ENCODE results near the gene OR5A1. TPM values are rescaled to one million over a fixed set of nuclear protein-coding genes. Genes with fewer than 3 reads are reported as not detected.

Gene OR5A1
- not detected in 2 replicates for total RNA-seq

GRCh38 chr11:59436169-59436568 is at the start of gene OR5A1:
TSS of gene OR5A1 (plus strand) at chr11:59436469. CDS start at chr11:59443169, 6,700 bp downstream.

GRCh38 chr11:59426361-59427067 is 9.8 kb upstream of the OR5A1 start, which contains the start of gene OR5A2:
TSS of gene OR5A2 (minus strand) at chr11:59426413. CDS start at chr11:59422953, 3,460 bp downstream.

GRCh38 chr11:59456661-59457060 is 20.4 kb downstream of the OR5A1 start, which contains the start of gene OR4D6:
TSS of gene OR4D6 (plus strand) at chr11:59456961. CDS start at chr11:59456961, 0 bp downstream.

GRCh38 chr11:59473015-59473414 is 36.7 kb downstream of the OR5A1 start, which contains the start of gene OR4D10:
TSS of gene OR4D10 (plus strand) at chr11:59473315. CDS start at chr11:59477430, 4,115 bp downstream.

Other genes with a start within 250 kb of the OR5A1 start
- not detected in 2 replicates for gene MPEG1, start 223.5 kb upstream of the OR5A1 start, total RNA-seq
- gene OR5AN1, start 77.6 kb upstream of the OR5A1 start, total RNA-seq: not detected in 2 replicates
- gene OR5A2, start 10.1 kb upstream of the OR5A1 start, total RNA-seq: not detected in 2 replicates
- not detected in 2 replicates for gene OR4D6, start 20.5 kb downstream of the OR5A1 start, total RNA-seq
- not detected in 2 replicates for gene OR4D10, start 36.8 kb downstream of the OR5A1 start, total RNA-seq
- gene OR4D11, start 67.1 kb downstream of the OR5A1 start, total RNA-seq: not detected in 2 replicates
- not detected in 2 replicates for gene OR4D9, start 75.1 kb downstream of the OR5A1 start, total RNA-seq
- gene OSBP, start 179.3 kb downstream of the OR5A1 start, total RNA-seq: 14.4 and 15.2 TPM in 2 replicates
- gene PATL1, start 232.6 kb downstream of the OR5A1 start, total RNA-seq: 10.5 and 12.3 TPM in 2 replicates

Data from pericardium fibroblast (primary cell).